ENCODE results near the gene SMIM10L1.

SMIM10L1 gene

DNA sequence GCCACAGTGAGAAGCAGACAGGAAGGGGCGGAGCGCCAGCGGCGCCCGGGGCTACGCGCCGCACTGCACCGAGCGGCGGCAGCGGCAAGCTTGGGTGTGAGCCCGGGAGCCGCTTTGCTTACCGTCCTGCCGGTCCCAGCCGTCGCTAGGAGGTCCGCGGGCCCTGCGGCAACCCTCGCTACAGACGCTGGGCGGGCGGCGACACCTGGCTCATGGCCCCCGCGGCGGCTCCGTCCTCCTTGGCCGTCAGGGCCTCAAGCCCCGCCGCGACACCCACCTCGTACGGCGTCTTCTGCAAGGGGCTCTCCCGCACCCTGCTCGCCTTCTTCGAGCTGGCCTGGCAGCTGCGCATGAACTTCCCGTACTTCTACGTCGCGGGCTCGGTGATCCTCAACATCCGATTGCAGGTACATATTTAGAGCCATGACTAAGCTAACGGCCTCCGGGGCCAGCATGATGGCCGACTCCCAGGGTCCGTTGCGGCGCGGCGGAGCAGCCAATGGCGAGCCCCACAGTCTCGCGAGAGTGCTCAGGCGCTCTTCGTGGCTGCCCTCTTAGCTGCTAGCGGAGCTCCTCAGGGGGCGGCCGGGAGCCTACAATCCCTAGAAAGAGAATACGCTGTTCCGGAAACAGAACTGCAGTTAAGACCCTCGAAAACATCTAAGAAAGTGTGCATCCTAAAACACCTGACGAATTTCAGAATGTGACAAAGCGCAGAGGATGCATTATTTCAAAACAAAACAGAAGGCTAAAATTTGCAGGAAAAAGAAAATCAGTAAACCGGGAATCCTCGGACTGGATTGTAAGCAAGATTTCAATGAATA, at the start of gene SMIM10L1:
TSS of gene SMIM10L1 (plus strand) at position 50 of the 824 bp plus-strand sequence. CDS start at position 213, 163 bp downstream.
- FAIRE-seq (peak; percentile 81), DNase-seq (ENCODE audit: low spot score) (peak; percentile 99)

DNA sequence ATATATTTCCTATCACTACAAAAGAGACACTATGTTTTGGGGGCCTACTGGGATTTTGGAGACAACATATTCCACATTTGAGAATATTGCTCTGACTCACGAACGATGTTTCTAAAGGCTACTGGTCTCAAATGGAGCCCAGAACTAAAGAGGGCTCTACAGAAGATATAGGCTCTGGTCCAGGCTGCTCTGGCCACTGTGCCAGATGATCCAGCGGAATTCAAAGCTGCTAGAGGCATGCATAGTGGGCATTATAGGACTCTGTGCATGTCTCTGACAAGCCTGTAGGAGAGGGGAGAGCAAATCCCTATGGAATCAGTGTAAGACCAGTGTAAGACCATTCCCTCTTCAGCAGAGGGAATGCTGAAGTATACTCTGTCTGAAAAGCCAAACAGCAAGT, 40.6 kb upstream of the SMIM10L1 start:
- DNase-seq (ENCODE audit: low spot score) (no peak), FAIRE-seq (peak; percentile 13)

DNA sequence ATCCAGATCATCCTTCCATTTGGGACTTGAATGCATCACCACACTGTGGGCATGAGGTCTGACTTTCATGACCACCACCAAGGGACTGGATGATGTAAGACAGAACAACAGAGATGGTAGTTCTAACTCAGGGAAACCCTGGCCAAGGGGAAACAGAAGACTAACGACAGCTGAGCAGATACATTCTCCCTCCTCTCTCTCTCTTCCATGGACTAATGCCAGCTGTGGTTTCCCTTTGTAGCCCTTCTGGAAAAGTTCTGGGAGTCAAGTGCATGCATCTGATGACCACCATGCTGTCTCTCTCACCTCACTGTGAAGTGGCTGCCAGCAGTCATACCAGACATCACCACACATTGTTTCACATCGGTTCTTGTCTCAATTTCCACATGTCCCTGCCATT, 40.0 kb upstream of the SMIM10L1 start:
- DNase-seq (ENCODE audit: low spot score) (no peak), FAIRE-seq (peak; percentile 79)

DNA sequence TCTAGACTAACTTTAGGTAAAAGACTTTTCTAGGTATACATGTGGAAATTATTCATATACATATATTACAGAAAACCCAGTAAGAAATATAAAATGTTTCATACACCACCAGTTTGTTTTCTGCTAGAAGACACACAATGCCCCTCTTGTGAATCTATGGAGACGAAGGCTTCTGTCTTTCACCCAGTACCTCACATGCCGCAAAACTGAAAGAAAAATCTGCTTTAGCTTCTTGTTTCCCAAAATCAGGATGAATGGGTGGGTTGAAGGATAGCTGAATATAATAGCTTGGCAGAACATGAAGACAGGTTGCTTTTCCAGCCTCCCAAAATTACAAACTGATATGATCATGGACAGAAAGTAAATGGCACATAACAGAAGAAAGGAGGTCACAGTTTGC, 37.8 kb upstream of the SMIM10L1 start:
- DNase-seq (ENCODE audit: low spot score): no peak
- no peak for FAIRE-seq

DNA sequence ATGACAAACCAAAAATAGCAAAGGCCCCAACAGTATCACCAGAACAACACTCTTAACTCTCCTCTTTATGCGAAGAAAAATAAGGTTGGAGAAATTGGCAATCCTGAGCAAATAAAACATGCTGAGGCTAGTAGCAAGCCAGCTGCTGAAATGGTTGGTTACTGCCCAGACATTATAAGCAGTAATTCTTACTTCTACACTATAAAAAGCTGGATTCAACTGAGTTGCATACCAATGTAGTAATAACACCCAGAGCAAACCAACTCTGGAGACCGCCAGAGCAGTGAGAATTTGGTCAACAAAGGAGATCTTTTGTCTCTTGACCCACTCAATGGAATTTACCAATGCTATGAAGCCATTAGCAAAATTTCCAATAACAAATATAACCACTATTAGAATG, 37.2 kb upstream of the SMIM10L1 start:
- FAIRE-seq (no peak), DNase-seq (ENCODE audit: low spot score) (no peak)

DNA sequence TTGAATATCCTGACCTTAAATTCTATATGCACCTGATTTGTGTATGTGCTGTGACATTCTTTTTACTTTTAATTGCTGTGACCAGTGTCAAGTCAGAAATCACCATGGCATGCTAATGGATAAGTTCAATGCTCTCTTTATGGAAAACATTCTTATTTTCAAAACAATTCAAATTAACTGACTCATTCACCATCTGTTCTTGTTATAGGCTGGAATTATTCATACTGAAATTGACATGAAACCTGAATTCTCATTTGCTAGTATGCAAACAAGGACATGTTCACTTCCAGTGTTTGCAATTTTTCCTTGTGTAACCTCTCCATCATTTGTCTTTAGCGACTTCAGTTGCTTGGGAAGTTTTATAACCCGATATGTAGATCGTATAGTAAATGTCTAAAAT, 36.7 kb upstream of the SMIM10L1 start, which contains the start of gene TAS2R30:
TSS of gene TAS2R30 (minus strand) at position 340 of the 400 bp plus-strand sequence. CDS start 400 bp downstream, outside the sequence.
- FAIRE-seq: no peak

DNA sequence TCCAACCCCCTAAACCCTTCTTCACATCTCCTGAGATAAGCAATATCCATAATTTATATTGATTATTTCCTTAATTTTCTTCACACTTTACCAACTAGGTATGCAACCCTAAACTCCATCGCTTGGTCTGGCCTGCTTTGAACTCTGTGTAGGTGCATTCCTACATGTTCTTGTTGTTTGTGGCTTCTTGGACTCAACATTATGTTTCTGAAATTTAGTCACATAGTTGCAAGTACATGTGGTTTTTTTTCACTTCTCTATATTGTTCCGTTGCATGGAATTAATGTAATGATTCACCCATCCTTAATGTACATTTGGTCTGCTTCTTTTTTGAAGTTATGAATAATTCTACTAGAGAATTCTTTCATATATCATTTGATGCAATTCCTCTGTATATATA, 34.9 kb upstream of the SMIM10L1 start:
- DNase-seq (ENCODE audit: low spot score) (no peak), FAIRE-seq (no peak)

More for the DNA sequence above, 36.7 kb upstream of the SMIM10L1 start, which contains the start of gene TAS2R30:
- DNase-seq (ENCODE audit: low spot score): no peak

DNA sequence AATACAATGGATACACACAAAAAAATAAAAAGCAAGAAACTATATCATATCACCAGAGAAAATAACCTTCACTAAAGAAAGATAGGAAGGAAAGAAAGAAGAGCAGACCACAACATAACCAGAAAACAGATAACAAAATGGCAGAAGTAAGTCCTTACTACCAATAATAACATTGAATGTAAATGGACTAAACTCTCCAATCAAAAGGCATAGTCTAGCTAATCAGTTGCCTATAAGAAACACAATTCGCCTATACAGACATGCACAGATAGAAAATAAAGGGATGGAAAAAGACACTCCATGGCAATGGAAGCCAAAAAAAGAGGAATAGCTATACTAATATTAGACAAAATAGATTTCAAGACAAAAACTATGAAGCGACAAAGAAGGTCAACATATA, 27.6 kb upstream of the SMIM10L1 start:
- peak; percentile 79 for FAIRE-seq
- no peak for DNase-seq (ENCODE audit: low spot score)

DNA sequence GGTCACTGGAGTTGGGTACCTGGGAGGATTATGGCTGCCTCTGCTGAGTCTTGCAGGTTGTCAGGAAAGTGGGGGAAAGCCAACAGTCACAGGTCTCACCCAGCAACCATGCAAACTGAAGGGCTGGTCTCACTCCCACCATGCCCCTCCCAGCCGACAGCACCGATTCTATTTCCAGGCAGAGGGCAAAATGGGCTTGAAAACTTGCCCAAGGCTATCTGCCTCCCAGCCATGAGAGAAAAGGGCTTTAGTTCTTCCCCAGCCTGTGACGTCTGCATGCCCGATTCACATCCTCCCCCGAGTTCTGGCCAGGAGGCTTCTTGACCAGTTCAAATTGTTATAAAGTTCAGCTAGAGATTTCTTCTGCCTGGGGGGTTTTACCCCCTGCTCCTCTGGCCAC, 26.7 kb upstream of the SMIM10L1 start:
- FAIRE-seq: no peak
- DNase-seq (ENCODE audit: low spot score): no peak

DNA sequence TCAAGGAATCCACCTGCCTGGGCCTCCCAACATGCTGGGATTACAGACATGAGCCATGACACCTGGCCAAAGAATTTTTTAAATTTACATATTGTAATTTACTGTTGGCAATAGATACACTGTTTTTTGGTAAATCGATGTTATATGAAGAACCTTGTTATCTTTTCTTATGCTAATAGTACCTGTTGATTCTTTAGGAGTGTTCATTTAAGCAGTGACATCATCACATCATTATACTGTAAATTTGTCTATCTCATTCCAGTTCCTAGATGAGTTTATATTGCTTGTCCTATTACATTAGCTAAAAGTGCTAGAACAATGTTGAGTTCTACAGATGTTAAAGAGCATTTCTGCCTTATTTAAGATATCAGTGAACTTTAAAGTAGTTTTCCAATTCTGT, 23.6 kb upstream of the SMIM10L1 start:
- no peak for FAIRE-seq

DNA sequence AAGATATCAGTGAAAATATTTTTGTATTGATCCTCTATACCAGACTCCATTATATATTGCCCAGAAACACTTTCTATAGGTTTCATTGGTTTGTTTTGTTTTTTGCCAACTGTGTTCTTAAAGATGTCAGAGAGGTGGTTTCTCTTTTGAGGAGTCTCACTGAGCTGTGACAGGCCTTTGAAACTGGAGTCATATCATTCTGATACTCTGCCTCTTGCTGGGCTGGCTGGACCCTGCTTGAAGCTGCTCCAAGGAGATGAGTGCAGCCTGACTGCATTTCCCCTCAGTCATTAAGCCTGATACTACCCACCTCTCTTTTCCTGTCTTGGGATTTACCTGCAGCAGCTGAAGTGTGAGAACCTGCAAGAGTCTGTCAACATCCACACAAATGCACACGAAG, 20.2 kb upstream of the SMIM10L1 start:
- no peak for DNase-seq (ENCODE audit: low spot score)
- no peak for FAIRE-seq

More for the DNA sequence above, 23.6 kb upstream of the SMIM10L1 start:
- DNase-seq (ENCODE audit: low spot score): no peak

DNA sequence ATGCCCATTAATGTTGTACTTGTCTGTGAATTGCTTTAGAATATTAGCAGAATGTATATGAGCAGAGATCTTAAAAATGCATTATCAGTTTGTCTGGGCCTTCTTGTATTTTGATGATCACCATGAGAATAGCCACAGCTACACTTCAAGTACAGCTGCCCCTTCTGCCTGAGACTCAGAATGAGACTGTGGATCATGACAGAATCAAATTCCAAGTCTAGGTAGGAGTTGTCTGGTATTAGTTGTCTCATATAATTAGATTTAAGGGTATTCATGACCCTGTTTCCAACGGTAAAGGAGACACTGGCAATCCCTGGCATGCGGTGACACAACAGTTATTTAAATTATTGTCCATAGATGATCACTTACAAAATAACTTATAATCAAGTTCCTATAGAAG, 18.3 kb upstream of the SMIM10L1 start:
- no peak for DNase-seq (ENCODE audit: low spot score)
- no peak for FAIRE-seq

DNA sequence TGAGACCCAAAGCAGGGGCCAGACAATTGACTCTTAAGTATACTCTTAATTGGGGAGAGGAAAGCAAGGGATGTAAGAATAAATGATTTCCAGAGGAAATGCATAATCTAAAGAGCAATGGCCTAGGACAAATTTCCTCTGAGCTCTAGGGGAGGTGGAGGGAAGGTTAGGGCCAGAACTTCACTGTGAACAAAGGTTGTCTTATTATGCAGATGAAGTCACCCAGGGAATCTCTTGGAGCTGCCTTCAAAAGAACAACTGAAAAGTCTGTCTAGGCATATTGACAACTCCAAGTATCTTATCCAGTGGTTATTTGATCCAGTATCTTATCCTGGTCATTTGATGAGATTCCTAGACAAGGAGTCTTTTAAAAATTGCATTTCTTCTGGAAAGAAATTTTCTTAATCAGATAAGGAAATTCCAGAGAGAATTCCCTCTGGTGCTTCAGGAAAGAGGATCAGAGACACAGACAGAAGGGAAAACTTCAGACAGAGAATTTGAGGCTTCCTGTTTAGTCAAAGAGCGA, 16.5 kb upstream of the SMIM10L1 start:
- DNase-seq (ENCODE audit: low spot score): no peak
- no peak for FAIRE-seq

DNA sequence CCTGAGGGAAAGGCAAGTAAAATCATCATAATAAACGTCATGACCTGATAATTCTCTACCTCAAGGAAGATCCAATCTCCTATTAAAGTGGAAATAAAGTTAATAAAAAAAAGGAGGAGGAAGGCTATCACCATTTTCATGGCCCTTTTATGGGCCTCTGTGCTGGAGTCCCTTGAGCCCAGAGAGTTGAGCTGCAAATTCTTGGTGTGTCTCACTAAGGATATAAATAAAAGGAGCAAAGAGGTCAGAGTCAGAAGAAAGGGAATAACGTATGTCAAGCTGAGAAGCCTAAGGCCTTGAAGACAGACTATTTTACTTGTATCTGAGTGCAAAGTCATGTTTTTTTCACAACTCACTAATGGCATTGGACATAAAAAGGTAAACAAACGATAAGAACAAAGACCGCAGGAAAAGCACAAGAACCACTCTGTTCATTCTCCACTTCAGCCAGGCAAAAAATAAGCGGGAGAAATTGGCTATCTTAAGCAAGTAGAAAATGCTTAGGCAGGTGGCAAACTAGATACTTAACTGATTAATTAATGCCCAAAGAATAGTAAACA, 12.0 kb upstream of the SMIM10L1 start:
- FAIRE-seq: no peak
- no peak for DNase-seq (ENCODE audit: low spot score)

DNA sequence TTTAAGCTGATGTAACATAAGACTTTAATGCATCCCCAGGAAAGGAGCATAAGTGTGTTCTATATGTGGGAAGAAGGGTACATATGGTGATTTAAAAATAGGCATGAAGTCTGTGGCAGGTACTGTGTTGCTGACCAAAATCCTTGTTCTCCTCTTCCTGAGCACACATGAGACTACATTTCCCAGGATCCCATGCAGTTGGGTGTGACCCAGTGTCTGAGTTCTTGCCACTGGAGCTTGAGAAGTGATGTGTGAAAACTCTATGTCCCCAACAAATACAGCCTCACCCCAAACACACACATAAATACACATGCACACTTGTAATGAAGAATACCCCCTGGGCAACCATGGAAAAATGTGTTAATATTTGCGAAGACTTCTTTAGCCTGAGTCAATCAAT, 8.5 kb upstream of the SMIM10L1 start:
- FAIRE-seq (no peak), DNase-seq (ENCODE audit: low spot score) (no peak)

DNA sequence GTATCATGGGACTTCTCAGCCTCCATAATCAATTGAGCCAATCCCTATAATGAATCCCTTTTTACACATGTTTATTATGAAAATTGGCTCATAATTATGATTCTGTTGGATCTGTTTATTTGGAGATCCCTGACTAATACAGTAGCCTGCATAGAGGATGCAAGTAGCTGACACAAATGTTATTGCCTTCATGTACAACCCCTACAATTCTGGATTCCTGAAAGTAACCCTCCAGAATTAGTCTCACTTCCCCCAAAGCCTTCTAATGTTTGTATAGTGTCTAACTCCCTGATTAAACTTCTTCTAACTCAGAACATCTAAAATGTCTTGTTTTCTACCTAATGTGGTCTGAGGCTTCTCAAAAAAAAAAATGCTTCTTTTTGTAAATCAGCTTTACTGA, 6.6 kb upstream of the SMIM10L1 start:
- FAIRE-seq: no peak
- no peak for DNase-seq (ENCODE audit: low spot score)

DNA sequence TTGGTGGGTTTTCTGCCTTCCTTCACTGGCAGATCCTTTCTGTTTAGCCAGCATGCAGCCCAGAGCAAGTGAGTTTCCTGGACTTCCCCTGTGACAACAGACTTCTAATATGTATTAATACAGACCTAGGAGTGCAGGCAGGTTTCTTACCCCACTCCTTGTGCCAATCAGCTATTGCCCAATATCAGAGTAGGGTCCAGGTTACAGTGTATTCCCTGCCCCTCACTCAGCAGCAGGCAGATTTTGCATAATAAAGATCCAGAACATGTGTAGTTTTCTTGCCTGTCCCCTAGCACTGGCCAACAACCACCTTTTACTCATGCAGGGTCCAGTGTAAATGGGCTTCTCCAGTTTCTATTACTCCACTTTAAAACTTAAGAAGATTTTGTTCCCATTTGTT, 4.7 kb upstream of the SMIM10L1 start:
- FAIRE-seq (no peak), DNase-seq (ENCODE audit: low spot score) (no peak)

DNA sequence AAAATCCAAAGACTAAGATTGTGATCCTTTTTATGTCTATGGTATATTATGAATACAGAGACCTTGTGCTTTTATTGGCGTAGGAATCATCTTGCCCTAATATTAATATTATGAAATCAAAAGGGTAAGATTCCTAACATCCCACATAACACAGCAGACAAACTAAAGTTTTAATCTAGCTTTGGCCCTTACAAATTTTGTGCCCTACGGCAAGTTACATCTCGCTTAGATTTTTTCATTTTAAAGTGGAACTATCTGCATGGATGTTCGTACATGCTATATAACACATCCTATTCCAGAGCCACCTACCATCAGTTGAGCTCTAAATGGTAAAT, 217 bp upstream of the SMIM10L1 start:
- no peak for FAIRE-seq

DNA sequence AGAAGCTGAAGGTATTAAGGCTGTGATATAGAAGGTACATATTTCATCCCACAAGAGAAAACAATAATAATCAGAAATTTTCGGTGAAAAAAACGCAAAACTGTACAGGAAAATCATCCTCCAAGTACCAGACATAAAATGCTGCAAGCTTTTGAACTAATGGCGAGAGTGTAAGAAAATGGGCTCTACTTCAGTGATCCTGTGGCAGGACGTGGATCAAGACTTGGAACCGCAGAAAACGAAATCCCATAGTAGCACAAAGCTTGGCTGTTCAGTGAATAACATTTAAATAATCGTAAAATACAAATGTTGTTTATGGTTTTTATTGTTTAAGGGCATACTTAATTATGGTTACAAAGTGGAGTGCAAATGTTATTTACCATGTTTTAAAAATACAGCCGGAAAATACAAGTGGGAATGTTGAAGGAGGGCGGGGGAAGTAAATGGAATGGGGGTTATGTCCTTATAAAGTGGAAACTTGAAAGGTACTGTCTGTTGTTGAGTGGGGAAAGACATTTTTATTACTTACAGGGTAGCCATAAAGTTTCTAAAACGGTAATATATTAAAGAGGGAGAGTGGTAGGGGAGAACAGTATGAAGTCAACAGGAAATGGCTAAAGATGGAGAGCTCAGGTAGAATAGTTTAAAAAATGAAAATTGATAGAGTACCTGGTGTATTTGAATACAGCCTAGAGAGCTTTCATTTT, 1.1 kb downstream of the SMIM10L1 start:
- DNase-seq (ENCODE audit: low spot score) (peak; percentile 23), FAIRE-seq (no peak)

More for the DNA sequence above, 217 bp upstream of the SMIM10L1 start:
- DNase-seq (ENCODE audit: low spot score): no peak

DNA sequence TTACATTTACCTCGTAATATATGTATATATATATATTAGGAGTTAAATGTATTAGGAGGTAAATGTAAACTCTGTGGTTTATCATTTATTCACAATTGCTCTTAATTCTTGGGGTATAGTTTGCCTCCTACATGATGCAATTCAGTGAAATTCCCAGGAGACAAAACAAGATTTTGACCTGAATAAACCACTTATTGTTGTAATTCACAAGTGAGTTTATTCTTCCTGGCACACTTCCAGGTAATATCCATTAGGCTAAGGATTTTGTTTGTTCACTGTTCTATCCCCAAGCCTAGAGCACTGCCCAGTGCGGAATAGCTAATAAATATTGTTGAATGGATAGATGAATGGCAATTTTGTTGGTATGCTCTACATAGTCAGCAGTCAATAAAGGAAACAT, 3.0 kb downstream of the SMIM10L1 start:
- DNase-seq (ENCODE audit: low spot score) (no peak), FAIRE-seq (no peak)

DNA sequence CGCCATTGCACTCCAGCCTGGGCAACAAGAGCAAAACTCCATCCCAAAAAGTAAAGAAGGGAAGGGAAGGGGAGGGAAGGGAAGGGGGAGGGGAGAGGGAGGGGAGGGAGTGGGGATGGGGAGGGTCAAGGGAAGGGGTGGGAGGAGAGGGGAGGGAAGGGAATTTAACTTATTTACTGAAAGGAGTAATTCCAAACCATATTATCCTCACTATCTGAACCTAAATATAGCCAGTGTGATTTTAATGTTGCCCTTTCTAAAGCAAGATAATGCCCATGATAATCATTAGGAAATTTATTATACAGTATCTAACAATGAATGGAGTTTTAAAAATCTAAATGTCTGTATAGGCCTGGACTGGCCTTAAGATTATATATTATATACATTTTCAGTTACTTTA, 7.3 kb downstream of the SMIM10L1 start:
- FAIRE-seq (no peak), DNase-seq (ENCODE audit: low spot score) (no peak)

DNA sequence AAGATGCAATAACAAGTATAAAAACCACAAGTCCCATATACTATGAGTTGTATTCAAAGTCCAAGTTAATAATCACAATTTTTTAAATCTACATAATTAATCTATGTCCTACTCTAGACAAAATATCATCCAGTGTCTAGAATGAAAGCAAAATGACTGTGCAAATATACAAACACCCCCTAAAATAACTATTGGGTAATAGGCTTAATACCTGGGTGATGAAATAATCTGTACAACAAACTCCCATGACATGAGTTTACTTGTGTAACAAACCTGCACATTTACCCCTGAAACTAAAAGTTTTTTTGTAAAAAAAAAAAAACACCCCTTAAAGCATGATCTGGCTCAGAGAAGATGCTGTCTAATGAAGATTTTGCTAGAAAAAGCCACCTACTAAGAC, 11.5 kb downstream of the SMIM10L1 start:
- DNase-seq (ENCODE audit: low spot score) (no peak), FAIRE-seq (no peak)

All from urothelium cell line (cell line).